ENCODE measurements around the gene IRAK3. TPM values are rescaled to one million over a fixed set of nuclear protein-coding genes. Genes with fewer than 3 reads are reported as not detected.

IRAK3 gene
- total RNA-seq, 4 donors from 2014 or later = 7.8 to 18.7 (median 14.8) TPM

- H3K36me3 ChIP-seq = peaks cover 0 to 35% of the 10 kb centered on the region in 2 donors
- WGBS, 2 donors (ENCODE audit: low coverage in 1 of 2) = 18 to 20% methylated on average over 1 of the region's 1 CpG
- H3K4me3 ChIP-seq = no peak overlapping the region
- no peak for TF ChIP-seq POLR2AphosphoS5 (IDR thresholded peaks at IDR 0.05)
- TF ChIP-seq POLR2A (IDR thresholded peaks at IDR 0.05) = no peak
- TF ChIP-seq EP300 (IDR thresholded peaks at IDR 0.05) = no peak
- TF ChIP-seq CTCF (IDR thresholded peaks at IDR 0.05) = no peak
- H3K27ac ChIP-seq = peak overlapping the region in 1 of 4 donors; percentile 32
- no peaks in the 10 kb centered on the region for H3K27me3 ChIP-seq
- peaks cover 0 to 28% (median 3%) of the 10 kb centered on the region in 3 donors for H3K4me1 ChIP-seq
- no peaks in the 10 kb centered on the region for H3K9me3 ChIP-seq
- no peak for ATAC-seq
These were observed 36.3 kb upstream of the IRAK3 start for GRCh38 chr12:66152732-66153131.

GRCh38 chr12:66154776-66155175, 34.2 kb upstream of the IRAK3 start:
- ATAC-seq = no peak
- Histone ChIP-seq H3K36me3 (peaks cover 0 to 31% of the 10 kb centered on the region in 2 donors), H3K4me3 (no peak overlapping the region), H3K27me3 (no peaks in the 10 kb centered on the region), H3K4me1 (peaks cover 0 to 28% (median 3%) of the 10 kb centered on the region in 3 donors), H3K9me3 (no peaks in the 10 kb centered on the region), H3K27ac (peak overlapping the region in 2 of 4 donors; percentile 55 to 58)
- no peak for TF ChIP-seq POLR2A (IDR thresholded peaks at IDR 0.05)
- no peak for TF ChIP-seq CTCF (IDR thresholded peaks at IDR 0.05)
- no peak for TF ChIP-seq POLR2AphosphoS5 (IDR thresholded peaks at IDR 0.05)
- TF ChIP-seq EP300 (IDR thresholded peaks at IDR 0.05) = no peak

- Histone ChIP-seq H3K4me3 (no peak overlapping the region), H3K9me3 (no peaks in the 10 kb centered on the region), H3K27ac (no peak overlapping the region), H3K4me1 (peaks cover 0 to 31% (median 3%) of the 10 kb centered on the region in 3 donors), H3K27me3 (no peaks in the 10 kb centered on the region), H3K36me3 (peaks cover 0 to 25% of the 10 kb centered on the region in 2 donors)
- no peak for ATAC-seq
- TF ChIP-seq EP300 (IDR thresholded peaks at IDR 0.05) (no peak), CTCF (IDR thresholded peaks at IDR 0.05) (no peak)
- WGBS, 2 donors (ENCODE audit: low coverage in 1 of 2) = 91 to 100% methylated on average over 2 of the region's 2 CpGs
These were observed 32.4 kb upstream of the IRAK3 start for GRCh38 chr12:66156654-66157053.

- Histone ChIP-seq H3K9me3 (no peaks in the 10 kb centered on the region), H3K36me3 (peaks cover 0 to 25% of the 10 kb centered on the region in 2 donors), H3K4me1 (peaks cover 0 to 34% (median 2%) of the 10 kb centered on the region in 3 donors), H3K27me3 (no peaks in the 10 kb centered on the region), H3K27ac (no peak overlapping the region), H3K4me3 (no peak overlapping the region)
- TF ChIP-seq POLR2A (IDR thresholded peaks at IDR 0.05) (no peak), POLR2AphosphoS5 (IDR thresholded peaks at IDR 0.05) (no peak), EP300 (IDR thresholded peaks at IDR 0.05) (no peak), CTCF (IDR thresholded peaks at IDR 0.05) (no peak)
- no peak for ATAC-seq
These were observed 29.9 kb upstream of the IRAK3 start for GRCh38 chr12:66159123-66159522.

- TF ChIP-seq POLR2A (IDR thresholded peaks at IDR 0.05) = no peak
- TF ChIP-seq EP300 (IDR thresholded peaks at IDR 0.05) = no peak
- TF ChIP-seq POLR2AphosphoS5 (IDR thresholded peaks at IDR 0.05) = no peak
- no peak for TF ChIP-seq CTCF (IDR thresholded peaks at IDR 0.05)
- peaks cover 0 to 22% (median 2%) of the 10 kb centered on the region in 3 donors for H3K4me1 ChIP-seq
- 97 to 98% methylated on average over 7 of the region's 28 CpGs for WGBS, 2 donors (ENCODE audit: low coverage in 1 of 2)
- no peaks in the 10 kb centered on the region for H3K27me3 ChIP-seq
- H3K9me3 ChIP-seq = no peaks in the 10 kb centered on the region
- ATAC-seq = no peak
- H3K36me3 ChIP-seq = peaks cover 0 to 25% of the 10 kb centered on the region in 2 donors
- H3K4me3 ChIP-seq = no peak overlapping the region
- no peak overlapping the region for H3K27ac ChIP-seq
These were observed 28.3 kb upstream of the IRAK3 start for GRCh38 chr12:66160704-66161103.

Data from gastroesophageal sphincter (tissue), 4 donors.